ENCODE measurements around the gene PLCL2. TPM values are rescaled to one million over a fixed set of nuclear protein-coding genes. Genes with fewer than 3 reads are reported as not detected.

Gene PLCL2
- total and polyA plus RNA-seq, 4 donors, result 1.5 to 16.5 (median 9.4) TPM

- Histone ChIP-seq H3K9me3 (ENCODE audit: control insufficient read depth in 4 of 4, low read length in 3 of 4) (no peaks in the 10 kb centered on the region), H3K27ac (ENCODE audit: low read depth in 1 of 2, low read length in 2 of 2) (no peak overlapping the region), H3K9ac (ENCODE audit: low read depth in 1 of 2, low read length in 2 of 2) (no peak overlapping the region), H3K4me1 (ENCODE audit: control insufficient read depth in 4 of 4, insufficient read depth in 4 of 4, low read length in 3 of 4) (peaks cover 0 to 7% (median under 1%) of the 10 kb centered on the region in 4 donors), H3K4me3 (ENCODE audit: low read depth in 1 of 3, low read length in 3 of 3) (no peak overlapping the region), H3K36me3 (ENCODE audit: control insufficient read depth in 4 of 4, insufficient read depth in 3 of 4, low read depth in 1 of 4, low read length in 3 of 4) (no peaks in the 10 kb centered on the region), H3K27me3 (ENCODE audit: control insufficient read depth in 4 of 4, insufficient read depth in 4 of 4, low read length in 3 of 4) (no peaks in the 10 kb centered on the region)
- DNase-seq (ENCODE audit: low spot score), result no peak
- TF ChIP-seq CTCF (IDR thresholded peaks at IDR 0.05; ENCODE audit: low read depth, low read length, missing input control) (no peak), EGR1 (IDR thresholded peaks at IDR 0.05; ENCODE audit: low read depth in 2 of 2) (no peak), NR2F2 (IDR thresholded peaks at IDR 0.05) (no peak), ATF3 (IDR thresholded peaks at IDR 0.05) (no peak), JUND (IDR thresholded peaks at IDR 0.05) (no peak), FOXA2 (IDR thresholded peaks at IDR 0.05) (no peak), RXRA (IDR thresholded peaks at IDR 0.05) (no peak), GABPA (IDR thresholded peaks at IDR 0.05 in 1 of 2, conservative IDR thresholded peaks at IDR 0.05 in 1 of 2) (no peak), ZBTB33 (IDR thresholded peaks at IDR 0.05) (no peak), FOXA1 (IDR thresholded peaks at IDR 0.05) (no peak), REST (IDR thresholded peaks at IDR 0.05) (no peak), HNF4A (conservative IDR thresholded peaks at IDR 0.05) (no peak), YY1 (IDR thresholded peaks at IDR 0.05) (no peak), RAD21 (IDR thresholded peaks at IDR 0.05) (no peak), TAF1 (conservative IDR thresholded peaks at IDR 0.05) (no peak), HNF4G (IDR thresholded peaks at IDR 0.05) (no peak), SP1 (IDR thresholded peaks at IDR 0.05) (no peak), MAX (IDR thresholded peaks at IDR 0.05) (no peak)
- WGBS, result 94% methylated on average over 7 of the region's 7 CpGs
Measured at GRCh38 chr3:16940769-16941700, 56.3 kb downstream of the PLCL2 start.
